ENCODE measurements around the gene STX19. TPM values are rescaled to one million over a fixed set of nuclear protein-coding genes. Genes with fewer than 3 reads are reported as not detected.
A peak's percentile ranks its signal among the peaks of the same experiment; 100 is the strongest.

The STX19 gene
- total and polyA plus RNA-seq, 7 donors, result not detected

GRCh38 chr3:93984618-93985017, 43.8 kb downstream of the STX19 start:
- H3K4me3 ChIP-seq, result no peak overlapping the region
- H3K9me3 ChIP-seq, result no peaks in the 10 kb centered on the region
- peaks cover 9% of the 10 kb centered on the region for H3K4me1 ChIP-seq
- no peak overlapping the region for H3K27ac ChIP-seq
- no peaks in the 10 kb centered on the region for H3K27me3 ChIP-seq (ENCODE audit: insufficient read depth in 3 of 3, low read length in 2 of 3)
- intact Hi-C loops (cut with DNase I), result no loop called here
- no peaks in the 10 kb centered on the region for H3K36me3 ChIP-seq (ENCODE audit: insufficient read depth in 1 of 2, low read depth in 1 of 2)
- TF ChIP-seq, protein P1, sequence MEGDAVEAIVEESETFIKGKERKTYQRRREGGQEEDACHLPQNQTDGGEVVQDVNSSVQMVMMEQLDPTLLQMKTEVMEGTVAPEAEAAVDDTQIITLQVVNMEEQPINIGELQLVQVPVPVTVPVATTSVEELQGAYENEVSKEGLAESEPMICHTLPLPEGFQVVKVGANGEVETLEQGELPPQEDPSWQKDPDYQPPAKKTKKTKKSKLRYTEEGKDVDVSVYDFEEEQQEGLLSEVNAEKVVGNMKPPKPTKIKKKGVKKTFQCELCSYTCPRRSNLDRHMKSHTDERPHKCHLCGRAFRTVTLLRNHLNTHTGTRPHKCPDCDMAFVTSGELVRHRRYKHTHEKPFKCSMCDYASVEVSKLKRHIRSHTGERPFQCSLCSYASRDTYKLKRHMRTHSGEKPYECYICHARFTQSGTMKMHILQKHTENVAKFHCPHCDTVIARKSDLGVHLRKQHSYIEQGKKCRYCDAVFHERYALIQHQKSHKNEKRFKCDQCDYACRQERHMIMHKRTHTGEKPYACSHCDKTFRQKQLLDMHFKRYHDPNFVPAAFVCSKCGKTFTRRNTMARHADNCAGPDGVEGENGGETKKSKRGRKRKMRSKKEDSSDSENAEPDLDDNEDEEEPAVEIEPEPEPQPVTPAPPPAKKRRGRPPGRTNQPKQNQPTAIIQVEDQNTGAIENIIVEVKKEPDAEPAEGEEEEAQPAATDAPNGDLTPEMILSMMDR (IDR thresholded peaks at IDR 0.05), result no peak
- 90 to 97% (median 92%) methylated on average over 5 of the region's 5 CpGs for WGBS, 3 donors
- DNase-seq (no peak), ATAC-seq (no peak)

- ATAC-seq, result no peak
- Histone ChIP-seq H3K9me3 (no peaks in the 10 kb centered on the region), H3K27ac (no peak overlapping the region), H3K36me3 (ENCODE audit: insufficient read depth in 1 of 2, low read depth in 1 of 2) (no peaks in the 10 kb centered on the region), H3K4me3 (no peak overlapping the region), H3K4me1 (peaks cover 9% of the 10 kb centered on the region), H3K27me3 (ENCODE audit: insufficient read depth in 3 of 3, low read length in 2 of 3) (no peaks in the 10 kb centered on the region)
- DNase-seq, result no peak
- intact Hi-C loops (cut with DNase I), result no loop called here
- 93% methylated on average over 3 of the region's 3 CpGs for WGBS, 3 donors
- TF ChIP-seq, protein P1 (IDR thresholded peaks at IDR 0.05), result no peak
These were observed 45.0 kb downstream of the STX19 start for GRCh38 chr3:93983408-93983807.

DNA sequence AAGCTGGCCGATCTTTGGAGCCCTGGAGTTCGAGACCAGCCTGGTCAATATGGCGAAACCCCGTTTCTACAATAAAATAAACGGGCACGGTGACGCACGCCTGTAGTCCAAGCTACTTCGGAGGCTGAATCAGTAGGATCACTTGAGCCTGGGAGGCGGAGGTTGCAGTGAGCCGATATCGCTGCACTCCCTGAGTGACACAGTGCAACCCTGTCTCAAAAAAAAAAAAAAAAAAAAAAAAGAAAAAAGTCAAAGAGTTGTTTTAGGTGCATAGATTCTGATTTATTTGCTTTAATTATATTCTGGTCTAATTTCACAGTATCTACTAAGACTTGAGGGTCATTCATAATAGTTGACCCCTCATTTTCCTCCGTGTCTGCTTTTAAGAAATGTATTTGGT, 46.7 kb downstream of the STX19 start:
- ATAC-seq (no peak), DNase-seq (no peak)
- no peak overlapping the region for H3K4me3 ChIP-seq
- intact Hi-C loops (cut with DNase I), result no loop called here
- TF ChIP-seq, protein P1 (IDR thresholded peaks at IDR 0.05), result no peak
- H3K9me3 ChIP-seq, result no peaks in the 10 kb centered on the region
- H3K27me3 ChIP-seq (ENCODE audit: insufficient read depth in 3 of 3, low read length in 2 of 3), result no peaks in the 10 kb centered on the region
- 94 to 95% (median 94%) methylated on average over 13 of the region's 13 CpGs for WGBS, 3 donors
- no peaks in the 10 kb centered on the region for H3K36me3 ChIP-seq (ENCODE audit: insufficient read depth in 1 of 2, low read depth in 1 of 2)
- H3K4me1 ChIP-seq, result peaks cover 9% of the 10 kb centered on the region
- H3K27ac ChIP-seq, result no peak overlapping the region

DNA sequence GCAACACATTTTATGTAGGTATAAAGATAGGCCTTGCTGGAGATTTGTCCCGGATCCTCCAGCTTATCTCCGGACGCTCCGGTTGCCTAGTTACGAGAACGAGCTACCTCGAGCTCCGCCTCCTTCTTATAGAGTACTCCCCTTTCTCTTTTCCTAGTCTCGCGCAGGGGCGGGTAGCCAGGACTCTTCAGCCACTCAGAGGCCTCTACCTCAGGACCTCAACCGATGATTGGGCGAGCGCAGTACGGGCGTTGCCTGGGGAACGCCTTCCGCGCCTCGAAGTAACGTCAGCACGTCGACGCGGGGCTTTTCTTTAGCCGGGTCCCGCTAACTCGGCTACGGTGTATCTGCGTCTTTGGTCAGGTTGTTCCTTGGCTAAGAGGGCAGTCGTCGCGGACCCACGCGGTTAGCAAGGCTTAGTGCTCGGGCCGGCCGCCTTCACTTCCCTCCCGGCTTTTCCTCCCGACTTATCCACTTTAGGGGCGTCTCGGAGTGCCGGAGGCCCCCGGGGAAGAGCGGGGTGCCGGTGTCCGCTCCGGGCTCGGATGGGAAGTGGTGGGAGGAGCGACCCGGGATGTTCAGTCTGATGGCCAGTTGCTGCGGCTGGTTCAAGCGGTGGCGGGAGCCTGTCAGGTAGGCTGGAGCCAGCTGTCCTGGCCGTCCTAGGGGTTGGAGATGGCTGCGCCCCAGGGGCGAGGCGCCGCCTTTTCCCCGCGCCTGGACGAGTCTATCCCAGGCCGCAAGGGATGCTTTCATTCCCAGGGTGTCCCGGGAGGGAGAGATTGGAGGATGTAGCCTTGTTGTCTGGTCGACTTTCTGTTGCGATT, 48.3 kb downstream of the STX19 start, which contains the start of gene ARL13B:
Gene ARL13B (plus strand): TSS at position 306 of the 827 bp plus-strand sequence. CDS start 269 bp downstream, at position 575.
- Histone ChIP-seq H3K4me3 (peak within 1 kb of the TSS; percentile 87), H3K27ac (peak within 1 kb of the TSS; percentile 88), H3K27me3 (ENCODE audit: insufficient read depth in 3 of 3, low read length in 2 of 3) (no peaks in the 10 kb centered on the region), H3K9me3 (no peaks in the 10 kb centered on the region), H3K36me3 (ENCODE audit: insufficient read depth in 1 of 2, low read depth in 1 of 2) (no peaks in the 10 kb centered on the region), H3K4me1 (peaks cover 9% of the 10 kb centered on the region)
- intact Hi-C loops (cut with DNase I), result no loop called here
- TF ChIP-seq, protein P1 (IDR thresholded peaks at IDR 0.05), result no peak
- WGBS, 3 donors, result 0% methylated on average over 65 to 66 of the region's 66 CpGs
- DNase-seq, result peak; percentile 98
- peak; percentile 100 for ATAC-seq

Data from psoas muscle (tissue), 8 donors.